Ascending aorta (tissue), 2 donors: ENCODE results near the gene MRPL55. TPM values are rescaled to one million over a fixed set of nuclear protein-coding genes. Genes with fewer than 3 reads are reported as not detected.
A peak's percentile ranks its signal among the peaks of the same experiment; 100 is the strongest.

Experiments used
- DNase-seq, 2 donors: peaks; one replicate each; pipeline ENCODE4 v3.0.0-alpha.2; 2019; ENCODE audit warnings: low spot score in 2 of 2
- H3K27ac ChIP-seq, 2 donors: fragments of 200-600 bp; sonication (generic); one replicate each; pipeline ENCODE4 v1.5.1; 2016 to 2017; ENCODE audit warnings: mild to moderate bottlenecking in 1 of 2
- H3K27me3 ChIP-seq: fragments of 200-600 bp; sonication (generic); one replicate; pipeline ENCODE4 v1.5.1; 2017
- H3K36me3 ChIP-seq, 2 donors: fragments of 200-600 bp; sonication (generic); one replicate each; pipeline ENCODE4 v1.5.1; 2016
- H3K4me1 ChIP-seq, 2 donors: fragments of 200-600 bp; sonication (generic); one replicate each; pipeline ENCODE4 v1.5.1; 2016 to 2017; ENCODE audit warnings: mild to moderate bottlenecking in 1 of 2
- H3K4me3 ChIP-seq, 2 donors: fragments of 200-600 bp; sonication (generic); one replicate each; pipeline ENCODE4 v1.5.1; 2016 to 2017; ENCODE audit warnings: mild to moderate bottlenecking in 1 of 2
- H3K9me3 ChIP-seq, 2 donors: fragments of 200-600 bp; sonication (generic); one replicate each; pipeline ENCODE4 v1.5.1; 2016
- CTCF ChIP-seq, 3 experiments: fragments of 200-600 bp in 2 of 3; fragments of 450-650 bp in 1 of 3; sonication (generic) in 2 of 3; IDR thresholded peaks; one replicate each; pipeline ENCODE4 v1.5.1; 2016 to 2019; ENCODE audit warnings: antibody characterized with exemption in 3 of 3, mild to moderate bottlenecking in 1 of 3, moderate library complexity in 1 of 3
- intact Hi-C: fragments of 100-400 bp; cut with DNase I; formaldehyde crosslinking; loops from one replicate; pipeline ENCODE4 v1.15.1; 2023
- total RNA-seq: library from RNA; depleted of rRNA; stranded (reverse); fragments of >200 nt; gene quantifications from one replicate; pipeline ENCODE4 v1.1.0, GENCODE V29; 2016

MRPL55 gene
- total RNA-seq, 1 donor from 2014 or later: 23.6 TPM

- peaks cover 8 to 16% of the 10 kb centered on the region in 2 donors for H3K36me3 ChIP-seq
- peak overlapping the region; percentile 77 to 97 for H3K4me3 ChIP-seq
- H3K4me1 ChIP-seq: peaks cover 18 to 25% of the 10 kb centered on the region in 2 donors
- TF ChIP-seq CTCF (IDR thresholded peaks at IDR 0.05): no peak
- intact Hi-C loops: loop anchor here (2.0 to 10.0 kb wide), 3 partner anchors 319 to 1397 kb away; partner anchors contain the start of genes NUP133 and RNF187
- DNase-seq: peak in 1 of 2 donors; percentile 59
- H3K27me3 ChIP-seq: no peaks in the 10 kb centered on the region
- no peaks in the 10 kb centered on the region for H3K9me3 ChIP-seq
- H3K27ac ChIP-seq: peak overlapping the region; percentile 88 to 89
Observed at GRCh38 chr1:228108055-228108690, 926 bp downstream of the MRPL55 start.

- Histone ChIP-seq H3K36me3 (peaks cover 8 to 16% of the 10 kb centered on the region in 2 donors), H3K4me1 (peaks cover 18 to 25% of the 10 kb centered on the region in 2 donors), H3K27ac (no peak overlapping the region), H3K27me3 (no peaks in the 10 kb centered on the region), H3K9me3 (no peaks in the 10 kb centered on the region), H3K4me3 (peak overlapping the region in 1 of 2 donors; percentile 97)
- peak in 1 of 2 donors; percentile 58 for DNase-seq
- TF ChIP-seq CTCF (IDR thresholded peaks at IDR 0.05): no peak
- intact Hi-C loops: loop anchor here (2.0 to 10.0 kb wide), 3 partner anchors 319 to 1397 kb away; partner anchors contain the start of genes NUP133 and RNF187
Observed at GRCh38 chr1:228107636-228108035, 1.5 kb downstream of the MRPL55 start.

- peaks cover 8 to 16% of the 10 kb centered on the region in 2 donors for H3K36me3 ChIP-seq
- H3K9me3 ChIP-seq: no peaks in the 10 kb centered on the region
- H3K27me3 ChIP-seq: no peaks in the 10 kb centered on the region
- peaks cover 18 to 33% of the 10 kb centered on the region in 2 donors for H3K4me1 ChIP-seq
- intact Hi-C loops: loop anchor here (10.0 kb wide), 2 partner anchors 378 to 1398 kb away; partner anchors contain the start of genes NUP133 and RNF187
- no peak overlapping the region for H3K27ac ChIP-seq
- TF ChIP-seq CTCF (IDR thresholded peaks at IDR 0.05): no peak
- DNase-seq: no peak
- H3K4me3 ChIP-seq: no peak overlapping the region
Observed at GRCh38 chr1:228106800-228107054, 2.4 kb downstream of the MRPL55 start.

GRCh38 chr1:228105996-228106799 lies 2.9 kb downstream of the MRPL55 start:
- TF ChIP-seq CTCF (IDR thresholded peaks at IDR 0.05): no peak
- Histone ChIP-seq H3K36me3 (peaks cover 8 to 16% of the 10 kb centered on the region in 2 donors), H3K27ac (no peak overlapping the region), H3K9me3 (no peaks in the 10 kb centered on the region), H3K4me1 (peaks cover 18 to 34% of the 10 kb centered on the region in 2 donors), H3K27me3 (no peaks in the 10 kb centered on the region), H3K4me3 (no peak overlapping the region)
- no peak for DNase-seq
- intact Hi-C loops: loop anchor here (10.0 kb wide), 2 partner anchors 379 to 1399 kb away; partner anchors contain the start of genes NUP133 and RNF187

- H3K36me3 ChIP-seq: peaks cover 8 to 23% of the 10 kb centered on the region in 2 donors
- peaks cover 15 to 30% of the 10 kb centered on the region in 2 donors for H3K4me1 ChIP-seq
- H3K4me3 ChIP-seq: no peak overlapping the region
- H3K9me3 ChIP-seq: no peaks in the 10 kb centered on the region
- no peak for TF ChIP-seq CTCF (IDR thresholded peaks at IDR 0.05)
- no peak overlapping the region for H3K27ac ChIP-seq
- no peak for DNase-seq
- intact Hi-C loops: loop anchor here (10.0 kb wide), 2 partner anchors 379 to 1399 kb away; partner anchors contain the start of genes NUP133 and RNF187
- H3K27me3 ChIP-seq: no peaks in the 10 kb centered on the region
Observed at GRCh38 chr1:228105270-228105995, 3.7 kb downstream of the MRPL55 start.
